Left colon (tissue), 2 donors: Measurements from ENCODE around the gene TRIM4. TPM values are rescaled to one million over a fixed set of nuclear protein-coding genes. Genes with fewer than 3 reads are reported as not detected.
"Not testable (repeated sequence)": the region's sequence is repeated elsewhere in the genome, so short reads cannot be mapped to it uniquely, and the experiment has no call there.

Experiments
- ATAC-seq: fragments of 200-7000 bp; cut with Tn5 transposase; one replicate; pipeline ENCODE4 v1.9.1; 2020; ENCODE audit warnings: mild to moderate bottlenecking, moderate library complexity
- DNase-seq, 2 donors: peaks; one replicate each; pipeline ENCODE4 v3.0.0-alpha.2; 2020
- intact Hi-C, 2 donors: fragments of 100-400 bp; cut with DNase I in 1 of 2; cut with micrococcal nuclease in 1 of 2; formaldehyde crosslinking; loops; one replicate each; pipeline versions ENCODE4 v1.11.2 to v1.14.0; 2022; cut with DNase I, micrococcal nuclease
- total RNA-seq, 2 donors: library from RNA; stranded (reverse); fragmentation: NEBNext Ultra II Directional; extraction: Animal tissue kit (Norgen Biotek cat#: 25700); gene quantifications; one replicate each; pipeline ENCODE4 v1.2.1, GENCODE V29; 2021
- donor health status: DM: no; HTN: no; CAD: no.
- donor health status: DM: yes; HTN: yes; CAD: no.

TRIM4 gene
- total RNA-seq, 2 donors from 2014 or later, result 21.5 to 23.8 TPM

GRCh38 chr7:99927536-99927935 is 8.2 kb upstream of the TRIM4 start:
- intact Hi-C loops, result no loop called here
- DNase-seq, result no peak
- no peak for ATAC-seq

- ATAC-seq (no peak), DNase-seq (no peak)
- intact Hi-C loops, result no loop called here
Observed at GRCh38 chr7:99926321-99926720, 7.0 kb upstream of the TRIM4 start.

GRCh38 chr7:99923200-99923599 is 3.9 kb upstream of the TRIM4 start:
- no peak for ATAC-seq
- intact Hi-C loops, result no loop called here
- no peak for DNase-seq

GRCh38 chr7:99920149-99920548 is 819 bp upstream of the TRIM4 start:
- intact Hi-C loops, result no loop called here
- DNase-seq (no peak), ATAC-seq (no peak)

GRCh38 chr7:99919814-99920112 is 433 bp upstream of the TRIM4 start:
- intact Hi-C loops, result no loop called here
- DNase-seq (no peak), ATAC-seq (no peak)

GRCh38 chr7:99910976-99911375 is 8.4 kb downstream of the TRIM4 start:
- ATAC-seq (no peak), DNase-seq (no peak)
- intact Hi-C loops, result no loop called here

GRCh38 chr7:99901581-99901980 is 17.7 kb downstream of the TRIM4 start:
- DNase-seq (no peak), ATAC-seq (no peak)
- intact Hi-C loops, result no loop called here

- intact Hi-C loops, result no loop called here
- no peak for DNase-seq
- ATAC-seq, result no peak
Observed at GRCh38 chr7:99899830-99900519, 19.4 kb downstream of the TRIM4 start.

GRCh38 chr7:99898836-99899235 is 20.5 kb downstream of the TRIM4 start:
- ATAC-seq (no peak), DNase-seq (no peak)
- intact Hi-C loops, result no loop called here

GRCh38 chr7:99898023-99898357 is 21.3 kb downstream of the TRIM4 start:
- ATAC-seq (no peak), DNase-seq (no peak)
- intact Hi-C loops, result no loop called here

GRCh38 chr7:99897322-99898022 is 21.9 kb downstream of the TRIM4 start:
- ATAC-seq, result no peak
- intact Hi-C loops, result no loop called here

GRCh38 chr7:99894738-99895137 is 24.6 kb downstream of the TRIM4 start:
- intact Hi-C loops, result no loop called here
- ATAC-seq (no peak), DNase-seq (no peak)

More at GRCh38 chr7:99897322-99898022, 21.9 kb downstream of the TRIM4 start:
- no peak for DNase-seq

GRCh38 chr7:99893280-99893679 is 26.1 kb downstream of the TRIM4 start:
- intact Hi-C loops, result no loop called here
- ATAC-seq (no peak), DNase-seq (no peak)

GRCh38 chr7:99890348-99890747 is 29.0 kb downstream of the TRIM4 start:
- ATAC-seq, intact Hi-C loops: not testable (repeated sequence)

GRCh38 chr7:99888366-99888765 is 31.0 kb downstream of the TRIM4 start:
- DNase-seq, ATAC-seq, intact Hi-C loops: not testable (repeated sequence)

More at GRCh38 chr7:99890348-99890747, 29.0 kb downstream of the TRIM4 start:
- not testable (repeated sequence) for DNase-seq

- intact Hi-C loops, result no loop called here
- ATAC-seq, result no peak
- DNase-seq, result no peak
Observed at GRCh38 chr7:99881370-99881769, 38.0 kb downstream of the TRIM4 start.

- ATAC-seq (no peak), DNase-seq (no peak)
- intact Hi-C loops, result no loop called here
Observed at GRCh38 chr7:99876933-99877332, 42.4 kb downstream of the TRIM4 start, which contains the start of gene OR2AE1. Gene OR2AE1, minus strand, starts transcription at chr7:99877033. Its CDS starts 0 bp downstream, at chr7:99877033.

GRCh38 chr7:99876491-99876890 is 42.8 kb downstream of the TRIM4 start:
- ATAC-seq (no peak), DNase-seq (no peak)
- intact Hi-C loops, result no loop called here

GRCh38 chr7:99868246-99868645 is 51.1 kb downstream of the TRIM4 start:
- intact Hi-C loops, result no loop called here
- no peak for ATAC-seq

GRCh38 chr7:99867477-99867876 is 51.9 kb downstream of the TRIM4 start:
- DNase-seq, intact Hi-C loops, ATAC-seq: not testable (repeated sequence)

More at GRCh38 chr7:99868246-99868645, 51.1 kb downstream of the TRIM4 start:
- no peak for DNase-seq
